OCI-LY7 (cell line): ENCODE results near the gene CHGA.

Source experiments
- CTCF ChIP-seq: fragments of 200-600 bp; sonication (generic); conservative IDR thresholded peaks from 2 replicates; pipeline ENCODE4 v1.5.1; 2014; ENCODE audit warnings: mild to moderate bottlenecking, antibody characterized with exemption, low read length, moderate library complexity, mixed read lengths
- EZH2phosphoT487 ChIP-seq: fragments of 200-600 bp; sonication (generic); IDR thresholded peaks from 2 replicates; pipeline ENCODE4 v1.6.1; 2018; ENCODE audit warnings: low read depth, borderline replicate concordance, mild to moderate bottlenecking, mixed run types, antibody characterized with exemption, low read length, moderate library complexity, mixed read lengths

- no peak for TF ChIP-seq CTCF
- TF ChIP-seq EZH2phosphoT487: no peak
Measured at GRCh38 chr14:92928961-92929688, 6.2 kb downstream of the CHGA start.
